Left kidney (tissue), 2 donors: ENCODE results near the gene TNFRSF6B. TPM values are rescaled to one million over a fixed set of nuclear protein-coding genes. Genes with fewer than 3 reads are reported as not detected.
"Not testable (repeated sequence)": the region's sequence is repeated elsewhere in the genome, so short reads cannot be mapped to it uniquely, and the experiment has no call there.

Experiments
- DNase-seq: peaks from one replicate; pipeline ENCODE4 v3.0.0-alpha.2; 2013
- polyA plus RNA-seq: library from polyadenylated mRNA; unstranded; fragments of 120-200 nt; gene quantifications from one replicate; pipeline ENCODE4 v1.2.1, GENCODE V29; 2013; ENCODE audit not compliant: insufficient read length

The TNFRSF6B gene
- polyA plus RNA-seq, 1 donor, result 2.1 TPM

DNA sequence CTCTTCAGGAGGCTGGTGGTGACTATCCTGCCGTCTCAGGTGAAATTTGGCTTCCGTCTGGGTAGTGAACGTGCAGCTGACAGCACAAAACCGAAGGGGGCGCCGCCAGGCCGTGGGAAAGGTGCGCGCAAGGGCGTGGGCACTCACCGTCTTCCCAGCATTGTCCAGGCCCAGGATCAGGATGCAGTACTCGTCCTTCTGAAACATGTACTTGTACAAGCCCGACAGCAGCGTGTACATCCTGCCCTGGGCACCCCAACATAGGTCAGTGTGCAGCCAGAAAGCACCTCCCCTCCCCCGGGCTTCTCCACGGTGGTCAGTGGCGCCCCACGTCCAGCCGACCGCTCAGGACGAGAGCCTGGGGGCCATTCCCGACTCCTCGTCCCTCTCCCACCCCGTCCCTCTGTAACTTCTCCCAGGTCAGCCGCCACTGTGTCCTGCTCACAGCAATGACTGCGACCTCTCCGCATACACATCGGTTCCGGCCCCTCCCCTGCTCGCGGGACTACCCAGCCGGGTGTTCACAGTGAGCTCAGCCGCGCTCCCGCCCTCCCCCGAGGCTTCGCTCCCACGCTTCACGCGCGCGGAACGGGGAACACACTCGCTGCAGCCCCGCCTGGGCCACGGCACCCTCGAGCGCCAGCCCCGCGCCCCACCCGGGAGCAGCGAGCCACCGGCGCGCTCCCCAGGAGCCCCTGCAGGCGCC, 10.6 kb downstream of the TNFRSF6B start:
- DNase-seq, result no peak

DNA sequence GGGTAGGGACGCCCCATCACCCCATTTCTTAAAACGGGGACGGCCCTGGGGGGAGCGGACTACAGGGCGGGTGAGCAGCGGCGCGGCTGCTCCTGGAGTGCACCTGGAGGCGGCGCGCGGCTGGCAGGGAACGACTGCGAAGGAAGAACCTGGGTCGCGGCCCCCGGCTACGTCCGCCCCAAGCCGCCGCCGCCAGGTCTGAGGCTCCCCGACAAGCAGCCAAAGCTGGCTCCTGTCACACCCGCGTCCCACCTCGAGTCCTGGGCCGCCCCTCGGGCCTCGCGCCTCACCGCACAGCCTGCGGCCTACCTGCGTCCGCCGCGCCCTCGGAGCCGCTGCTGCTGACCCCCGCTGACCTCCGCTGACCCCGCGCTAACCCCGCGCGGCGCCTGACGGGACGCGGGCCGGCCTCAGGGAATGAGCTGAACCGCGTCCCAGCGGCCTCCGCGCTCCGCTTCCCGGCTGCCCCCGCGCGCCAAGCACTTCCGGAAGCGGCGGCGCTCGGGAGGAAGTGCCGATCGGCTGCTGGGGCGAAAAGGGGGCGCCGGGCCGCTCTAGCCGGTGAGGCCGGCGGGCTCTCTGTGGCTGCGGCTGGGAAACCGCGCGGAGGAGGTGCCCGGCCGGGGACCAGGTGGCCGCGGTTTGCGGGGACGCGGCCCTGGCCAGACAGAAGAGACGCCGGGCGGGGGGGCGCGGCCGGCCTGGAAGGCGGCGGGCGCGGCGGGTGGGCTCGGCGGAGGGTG, 11.3 kb downstream of the TNFRSF6B start, which contains the start of the genes ARFRP1 and ZGPAT:
Gene ARFRP1, minus strand, starts transcription at position 419 of the 743 bp plus-strand sequence. CDS start 885 bp downstream, outside the sequence.
Gene ZGPAT, plus strand, starts transcription at position 482 of the 743 bp plus-strand sequence. CDS start 542 bp downstream, outside the sequence.
- DNase-seq, result peak; percentile 86

DNA sequence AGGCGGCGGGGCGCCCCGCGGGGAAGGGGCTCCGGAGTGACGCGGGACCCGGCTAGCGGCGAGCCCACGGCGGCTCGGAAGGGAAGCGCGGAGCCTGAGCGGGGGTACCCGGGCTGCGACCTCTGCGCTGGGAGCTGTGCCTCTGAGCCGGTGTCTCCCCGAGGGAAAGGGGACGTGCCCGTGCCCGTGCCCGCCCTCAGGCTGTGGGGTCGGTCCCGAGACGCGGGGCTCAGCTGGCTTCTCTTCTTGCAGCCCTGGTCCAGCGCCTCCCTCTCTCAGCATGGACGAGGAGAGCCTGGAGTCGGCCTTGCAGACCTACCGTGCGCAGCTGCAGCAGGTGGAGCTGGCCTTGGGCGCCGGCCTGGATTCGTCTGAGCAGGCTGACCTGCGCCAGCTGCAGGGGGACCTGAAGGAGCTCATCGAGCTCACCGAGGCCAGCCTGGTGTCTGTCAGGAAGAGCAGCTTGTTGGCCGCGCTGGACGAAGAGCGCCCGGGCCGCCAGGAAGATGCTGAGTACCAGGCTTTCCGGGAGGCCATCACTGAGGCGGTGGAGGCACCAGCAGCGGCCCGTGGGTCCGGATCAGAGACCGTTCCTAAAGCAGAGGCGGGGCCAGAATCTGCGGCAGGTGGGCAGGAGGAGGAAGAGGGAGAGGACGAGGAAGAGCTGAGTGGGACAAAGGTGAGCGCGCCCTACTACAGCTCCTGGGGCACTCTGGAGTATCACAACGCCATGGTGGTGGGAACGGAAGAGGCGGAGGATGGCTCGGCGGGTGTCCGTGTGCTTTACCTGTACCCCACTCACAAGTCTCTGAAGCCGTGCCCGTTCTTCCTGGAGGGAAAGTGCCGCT, 12.1 kb downstream of the TNFRSF6B start:
- DNase-seq, result no peak

DNA sequence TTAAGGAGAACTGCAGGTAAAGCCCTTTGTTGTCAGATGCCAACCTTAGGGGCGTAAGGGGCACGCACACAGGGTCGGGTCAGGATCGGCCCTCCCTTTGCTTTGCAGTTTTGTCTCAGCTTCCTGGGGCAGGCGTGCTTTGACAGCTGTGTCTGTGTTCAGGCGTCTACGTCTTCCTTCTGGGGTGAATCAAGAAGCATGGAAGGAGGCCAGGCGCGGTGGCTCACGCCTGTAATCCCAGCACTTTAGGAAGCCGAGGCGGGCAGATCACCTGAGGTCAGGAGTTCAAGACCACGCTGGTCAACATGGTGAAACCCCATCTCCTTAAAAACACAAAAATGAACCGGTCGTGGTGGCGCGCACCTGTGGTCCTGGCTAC, 12.7 kb downstream of the TNFRSF6B start:
- no peak for DNase-seq

DNA sequence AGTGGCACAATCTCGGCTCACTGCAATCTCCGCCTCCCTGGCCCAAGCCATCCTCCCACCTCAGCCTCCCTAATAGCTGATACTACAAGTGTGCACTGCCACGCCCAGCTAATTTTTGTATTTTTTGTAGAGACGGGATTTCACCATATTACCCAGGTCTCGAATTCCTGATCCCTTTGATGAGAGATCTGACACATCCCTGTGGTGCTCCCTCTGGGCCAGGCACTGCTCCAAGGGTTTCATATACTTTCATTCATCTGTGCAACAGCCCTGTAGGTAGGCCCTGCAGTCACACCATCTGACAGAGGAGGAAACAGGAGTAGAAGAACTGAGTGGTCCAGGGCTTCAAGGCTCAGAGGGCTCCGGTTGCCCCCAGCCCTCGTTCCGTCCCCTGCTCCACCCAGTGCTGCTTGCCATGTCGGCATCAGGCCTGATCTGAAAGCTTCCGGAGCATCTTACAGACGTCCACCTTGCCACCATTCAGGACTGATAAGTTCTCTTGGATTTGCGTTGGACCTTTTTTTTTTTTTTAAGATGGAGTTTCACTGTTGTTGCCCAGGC, 14.7 kb downstream of the TNFRSF6B start:
- no peak for DNase-seq

DNA sequence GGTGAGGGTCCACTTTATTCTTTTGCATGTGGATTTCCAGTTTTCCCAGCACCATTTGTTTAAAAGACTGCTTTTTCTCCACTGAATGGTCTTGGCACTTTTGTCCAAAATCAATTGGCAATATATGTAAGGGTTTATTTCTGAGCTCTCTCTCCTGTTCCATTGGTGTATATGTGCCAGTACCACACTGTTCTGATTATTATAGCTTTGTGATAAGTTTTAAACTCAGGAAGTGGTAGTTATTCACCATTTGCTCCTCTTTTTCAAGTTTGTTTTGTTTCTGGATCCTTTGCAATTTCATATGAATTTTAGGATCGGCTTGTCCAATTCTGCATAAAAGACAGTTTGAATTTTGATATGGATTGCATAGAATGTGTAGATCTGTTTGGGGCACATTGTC, 15.7 kb downstream of the TNFRSF6B start:
- DNase-seq, result no peak

DNA sequence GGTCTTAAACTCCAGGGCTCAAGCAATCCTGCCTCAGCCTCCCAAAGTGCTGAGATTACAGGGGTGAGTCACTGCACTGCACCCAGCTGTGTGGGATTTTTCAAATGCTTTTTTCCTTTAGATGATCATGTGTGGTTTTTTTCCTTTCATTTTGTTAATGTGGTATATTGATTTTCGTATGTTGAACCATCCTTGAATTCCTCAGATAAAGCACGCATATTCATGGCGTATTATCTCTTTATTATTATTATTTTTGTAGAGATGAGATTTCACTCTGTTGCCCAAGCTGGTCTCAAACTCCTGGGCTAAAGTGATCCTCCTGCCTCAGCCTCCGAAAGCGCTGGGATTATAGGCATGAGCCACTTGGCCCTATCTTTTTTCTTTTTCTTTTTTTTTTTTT, 18.4 kb downstream of the TNFRSF6B start:
- no peak for DNase-seq

DNA sequence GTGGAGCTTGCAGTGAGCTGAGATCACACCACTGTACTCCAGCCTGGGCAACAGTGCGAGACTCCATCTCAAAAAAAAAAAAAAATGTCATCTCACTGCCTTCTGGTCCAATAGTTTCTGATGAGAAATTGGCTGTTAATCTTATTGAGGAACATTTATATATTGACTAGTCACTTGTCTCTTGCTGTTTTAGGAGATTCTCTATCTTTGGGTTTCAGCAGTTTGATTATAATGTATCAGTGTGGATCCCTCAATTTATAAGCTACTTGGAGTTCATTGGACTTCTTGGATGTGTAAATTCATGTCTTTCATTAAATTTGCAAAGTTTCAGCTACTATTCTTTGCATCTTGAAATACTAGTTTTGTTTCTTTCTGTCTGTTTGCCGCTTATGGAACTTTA, 22.5 kb downstream of the TNFRSF6B start:
- DNase-seq, result no peak

DNA sequence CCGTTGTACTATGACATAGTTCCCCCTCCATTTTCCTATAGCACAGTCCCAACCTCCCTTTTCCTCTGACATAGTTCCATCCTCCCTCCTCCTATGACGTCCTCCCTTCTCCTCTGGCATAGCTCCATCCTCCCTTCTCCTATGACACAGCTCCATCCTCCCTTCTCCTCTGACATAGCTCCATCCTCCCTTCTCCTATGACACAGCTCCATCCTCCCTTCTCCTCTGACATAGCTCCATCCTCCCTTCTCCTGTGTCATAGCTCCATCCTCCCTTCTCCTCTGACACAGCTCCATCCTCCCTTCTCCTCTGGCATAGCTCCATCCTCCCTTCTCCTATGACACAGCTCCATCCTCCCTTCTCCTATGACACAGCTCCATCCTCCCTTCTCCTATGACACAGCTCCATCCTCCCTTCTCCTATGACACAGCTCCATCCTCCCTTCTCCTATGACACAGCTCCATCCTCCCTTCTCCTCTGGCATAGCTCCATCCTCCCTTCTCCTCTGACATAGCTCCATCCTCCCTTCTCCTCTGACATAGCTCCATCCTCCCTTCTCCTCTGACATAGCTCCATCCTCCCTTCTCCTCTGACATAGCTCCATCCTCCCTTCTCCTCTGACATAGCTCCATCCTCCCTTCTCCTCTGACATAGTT, 26.6 kb downstream of the TNFRSF6B start:
- DNase-seq, result not testable (repeated sequence)

DNA sequence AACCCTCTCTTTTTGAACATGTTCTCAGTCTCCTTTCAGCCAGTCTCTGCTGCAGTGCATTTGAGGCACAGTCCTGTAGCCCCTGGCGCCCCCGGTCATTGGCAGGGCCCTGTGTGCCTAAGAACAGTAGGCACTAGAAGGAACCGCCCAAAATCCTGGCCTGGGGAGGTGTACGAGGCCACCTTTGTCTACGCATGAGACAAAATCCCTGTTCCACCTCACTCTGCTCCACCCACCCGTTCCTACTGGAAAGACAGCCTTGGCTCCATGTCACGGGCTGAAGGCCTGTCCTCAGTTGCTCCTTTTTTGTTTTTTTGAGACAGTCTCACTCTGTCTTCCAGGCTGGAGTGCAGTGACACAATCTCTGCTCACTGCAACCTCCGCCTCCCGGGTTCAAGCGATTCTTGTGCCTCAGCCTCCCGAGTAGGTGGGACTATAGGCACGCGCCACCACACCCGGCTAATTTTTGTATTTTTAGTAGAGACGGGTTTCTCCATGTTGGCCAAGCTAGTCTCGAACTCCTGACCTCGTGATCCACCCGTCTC, 33.8 kb downstream of the TNFRSF6B start:
- not testable (repeated sequence) for DNase-seq

DNA sequence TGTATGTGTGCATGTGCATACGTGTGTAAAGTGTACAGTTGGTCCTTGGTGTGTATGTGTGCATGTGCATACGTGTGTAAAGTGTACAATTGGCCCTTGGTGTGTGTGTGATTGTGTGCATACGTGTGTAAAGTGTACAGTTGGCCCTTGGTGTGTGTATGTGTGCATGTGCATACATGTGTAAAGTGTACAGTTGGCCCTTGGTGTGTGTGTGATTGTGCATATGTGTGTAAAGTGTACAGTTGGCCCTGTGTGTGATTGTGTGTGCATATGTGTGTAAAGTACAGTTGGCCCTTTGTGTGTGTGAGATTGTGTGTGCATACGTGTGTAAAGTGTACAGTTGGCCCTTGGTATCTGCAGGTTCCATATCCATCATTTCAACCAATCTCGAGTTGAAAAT, 35.0 kb downstream of the TNFRSF6B start:
- no peak for DNase-seq

DNA sequence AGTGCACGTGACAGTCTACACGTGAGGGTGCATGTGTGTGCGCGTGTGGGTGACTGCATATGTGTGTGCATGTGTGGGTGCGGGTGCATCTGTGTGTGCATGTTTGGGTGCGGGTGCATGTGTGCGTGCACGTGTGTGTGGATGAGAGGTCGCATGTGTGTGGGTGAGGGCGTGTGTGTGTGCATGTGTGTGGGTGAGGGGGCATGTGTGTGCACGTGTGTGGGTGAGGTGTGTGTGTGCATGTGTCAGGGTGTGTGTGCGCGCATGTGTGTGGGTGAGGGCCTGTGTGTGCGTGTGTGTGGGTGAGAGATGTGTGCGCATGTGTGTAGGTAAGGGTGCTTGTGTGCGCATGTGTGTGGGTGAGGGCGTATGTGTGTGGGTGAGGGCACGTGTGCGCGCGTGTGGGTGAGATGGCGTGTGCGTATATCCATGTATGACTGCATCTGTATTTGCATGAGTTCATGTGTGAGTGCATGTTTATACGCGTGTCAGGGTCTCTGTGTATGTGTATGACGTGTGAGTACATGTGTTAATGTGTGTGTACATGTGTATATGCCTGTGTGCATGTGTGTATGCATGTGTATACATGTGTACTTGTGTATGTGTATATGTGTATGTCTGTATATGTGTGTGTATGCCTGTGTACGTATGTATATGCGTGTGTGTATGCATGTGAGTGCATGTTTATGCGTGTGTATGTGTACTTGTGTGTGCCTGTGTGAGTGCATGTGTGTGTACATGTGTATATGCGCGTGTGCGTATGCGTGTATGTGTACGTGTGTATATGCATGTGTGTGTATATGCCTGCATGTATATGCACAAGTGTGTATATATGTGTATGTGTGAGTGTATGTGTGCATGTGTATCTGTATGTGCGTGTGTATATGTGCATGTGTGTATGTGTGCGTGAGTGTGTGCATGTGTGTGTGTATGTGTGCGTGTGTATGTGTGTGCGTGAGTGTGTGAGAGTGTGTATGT, 36.0 kb downstream of the TNFRSF6B start:
- no peak for DNase-seq

DNA sequence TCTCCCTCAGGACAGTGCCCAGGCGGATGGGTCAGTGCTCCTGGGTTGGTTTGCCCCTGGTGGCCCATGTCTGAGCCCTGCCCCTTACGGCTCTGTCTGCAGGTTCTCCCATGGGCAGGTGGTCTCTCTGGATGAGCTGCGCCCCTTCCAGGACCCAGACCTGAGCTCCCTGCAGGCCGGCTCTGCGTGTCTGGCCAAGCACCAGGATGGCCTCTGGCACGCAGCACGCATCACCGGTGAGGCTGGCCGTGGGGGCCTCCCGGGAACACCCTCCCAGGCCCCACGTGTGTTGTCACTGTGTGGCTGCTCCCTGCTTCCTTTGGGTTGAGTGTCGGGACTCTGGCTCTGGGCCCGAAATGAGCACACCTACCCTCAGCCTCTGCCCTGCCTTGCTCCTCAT, 36.7 kb downstream of the TNFRSF6B start:
- no peak for DNase-seq

DNA sequence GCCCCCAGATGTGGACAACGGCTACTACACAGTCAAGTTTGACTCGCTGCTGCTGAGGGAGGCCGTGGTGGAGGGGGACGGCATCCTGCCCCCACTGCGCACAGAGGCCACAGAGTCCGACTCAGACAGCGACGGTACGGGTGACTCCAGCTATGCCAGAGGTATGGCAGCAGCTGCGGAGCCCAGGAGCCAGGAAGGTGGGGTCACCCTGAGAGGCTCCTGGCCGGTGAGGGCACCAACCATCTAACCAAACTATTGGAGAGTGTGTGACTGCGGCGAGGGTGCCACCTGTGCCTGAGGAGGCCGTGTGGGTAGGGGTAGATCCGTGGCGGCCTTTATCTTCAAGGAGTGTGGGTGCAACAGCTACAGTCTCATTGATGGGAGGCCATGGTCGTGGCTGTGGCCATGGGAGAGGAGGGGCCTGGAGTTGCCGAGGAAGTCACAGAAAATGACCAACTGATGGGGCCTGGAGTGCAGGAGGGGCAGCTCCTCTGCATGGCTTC, 37.2 kb downstream of the TNFRSF6B start:
- no peak for DNase-seq

DNA sequence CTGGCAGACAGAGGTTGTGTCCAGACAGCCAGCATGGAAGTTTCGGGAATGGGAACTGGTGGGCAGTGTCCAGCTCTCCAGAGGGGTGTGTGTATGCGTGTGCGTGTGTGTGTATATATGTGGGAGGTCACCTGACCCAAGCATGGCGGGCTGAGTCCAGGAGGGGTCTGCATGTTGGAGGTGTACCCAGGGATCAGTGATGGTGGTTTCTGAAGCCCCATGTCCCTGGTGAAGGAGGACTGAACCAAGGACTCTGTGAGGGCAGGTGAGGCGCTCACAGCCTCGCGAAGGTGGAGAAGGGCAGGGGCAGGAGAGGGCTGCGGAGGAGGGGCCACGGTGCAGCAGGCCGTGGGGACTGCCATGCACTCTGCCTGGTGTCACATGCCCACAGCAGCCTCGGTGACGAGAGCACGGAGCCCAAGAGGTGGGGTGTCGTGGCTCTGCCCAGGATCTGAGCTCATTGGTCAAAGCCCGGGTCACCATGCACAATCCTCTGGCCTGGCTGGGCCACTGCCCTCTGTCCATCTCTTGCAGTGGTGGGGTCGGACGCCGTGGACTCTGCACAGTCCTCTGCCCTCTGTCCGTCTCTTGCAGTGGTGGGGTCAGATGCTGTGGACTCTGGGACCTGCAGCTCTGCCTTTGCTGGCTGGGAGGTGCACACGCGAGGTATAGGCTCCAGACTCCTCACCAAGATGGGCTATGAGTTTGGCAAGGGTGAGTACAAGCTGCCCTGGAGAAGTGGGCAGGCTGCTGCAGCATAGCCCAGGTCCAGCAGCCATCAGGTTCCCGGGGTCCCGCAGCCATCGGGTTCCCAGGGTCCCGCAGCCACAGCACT, 37.9 kb downstream of the TNFRSF6B start:
- no peak for DNase-seq

DNA sequence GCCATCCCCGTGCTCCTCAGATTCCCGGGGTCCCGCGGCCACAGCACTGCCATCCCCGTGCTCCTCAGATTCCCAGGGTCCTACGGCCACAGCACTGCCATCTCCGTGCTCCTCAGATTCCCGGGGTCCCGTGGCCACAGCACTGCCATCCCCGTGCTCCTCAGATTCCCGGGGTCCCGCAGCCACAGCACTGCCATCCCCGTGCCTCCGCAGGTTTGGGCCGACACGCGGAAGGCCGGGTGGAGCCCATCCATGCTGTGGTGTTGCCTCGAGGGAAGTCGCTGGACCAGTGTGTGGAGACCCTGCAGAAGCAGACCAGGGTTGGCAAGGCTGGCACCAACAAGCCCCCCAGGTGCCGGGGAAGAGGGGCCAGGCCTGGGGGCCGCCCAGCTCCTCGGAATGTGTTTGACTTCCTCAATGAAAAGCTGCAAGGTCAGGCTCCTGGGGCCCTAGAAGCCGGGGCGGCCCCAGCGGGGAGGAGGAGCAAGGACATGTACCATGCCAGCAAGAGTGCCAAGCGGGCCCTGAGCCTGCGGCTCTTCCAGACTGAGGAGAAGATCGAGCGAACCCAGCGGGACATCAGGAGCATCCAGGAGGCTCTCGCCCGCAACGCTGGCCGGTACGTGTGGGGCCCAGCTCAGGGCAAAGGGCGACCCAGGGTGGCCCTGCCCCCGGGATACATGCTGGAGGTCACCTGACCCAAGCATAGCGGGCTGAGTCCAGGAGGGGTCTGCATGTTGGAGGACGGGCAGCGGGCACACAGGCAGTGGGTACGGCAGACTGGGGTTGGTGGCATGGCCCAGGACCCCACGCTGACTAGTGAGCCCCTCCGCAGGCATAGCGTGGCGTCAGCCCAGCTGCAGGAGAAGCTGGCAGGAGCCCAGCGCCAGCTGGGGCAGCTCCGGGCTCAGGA, 38.8 kb downstream of the TNFRSF6B start:
- DNase-seq, result no peak

DNA sequence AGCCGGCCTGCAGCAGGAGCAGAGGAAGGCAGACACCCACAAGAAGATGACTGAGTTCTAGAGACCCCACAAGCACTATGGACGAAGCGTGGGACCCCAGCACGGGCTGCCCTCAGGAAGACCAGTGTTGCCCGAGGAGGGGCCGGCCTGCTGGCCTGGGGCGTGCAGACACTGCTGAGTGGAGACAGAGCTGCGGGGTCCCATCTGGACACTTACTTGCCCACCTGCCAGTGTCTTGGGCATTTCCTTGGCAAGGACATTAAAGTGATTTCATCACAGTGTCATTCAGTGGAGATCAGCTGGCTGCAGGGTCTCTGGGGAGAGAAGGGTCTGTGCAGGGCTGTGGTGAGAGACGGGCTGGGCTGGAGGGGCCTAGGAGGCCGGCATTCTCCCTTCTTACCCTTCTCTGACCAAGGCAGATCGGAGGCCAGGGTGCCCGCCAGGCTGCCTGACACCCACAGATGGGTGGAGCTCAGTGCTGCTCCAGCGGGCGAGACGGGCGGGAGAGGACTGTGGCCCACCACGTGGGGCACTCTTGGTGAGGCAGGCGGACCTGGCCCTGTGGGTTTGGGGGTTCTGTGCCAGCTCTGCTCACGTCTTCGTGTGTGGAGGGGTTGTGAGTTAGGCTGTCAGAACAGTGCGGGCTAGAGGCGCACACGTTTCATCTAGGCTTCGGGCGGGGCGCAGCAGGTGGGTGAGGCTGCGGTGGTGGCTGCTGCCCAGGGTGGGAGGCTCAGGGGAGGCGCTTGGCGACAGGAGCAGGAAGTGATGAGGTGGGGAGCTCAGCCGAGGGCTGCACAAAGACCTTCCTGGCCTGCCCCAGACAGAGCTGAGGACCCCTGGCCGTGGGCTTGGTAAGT, 39.6 kb downstream of the TNFRSF6B start, which contains the start of gene LIME1:
Gene LIME1, plus strand, starts transcription at position 806 of the 860 bp plus-strand sequence. CDS start 886 bp downstream, outside the sequence.
- DNase-seq, result no peak
